Breast epithelium (tissue), 4 donors: ENCODE data around the gene CACFD1. TPM values are rescaled to one million over a fixed set of nuclear protein-coding genes. Genes with fewer than 3 reads are reported as not detected.

Experiments used
- DNase-seq, 2 donors: peaks; one replicate each; pipeline ENCODE4 v3.0.0-alpha.2; 2019; ENCODE audit warnings: low spot score in 2 of 2
- H3K27ac ChIP-seq, 2 donors: fragments of 200-600 bp; sonication (generic) in 1 of 2; one replicate each; pipeline ENCODE4 v1.5.1; 2016 to 2019; ENCODE audit warnings: mild to moderate bottlenecking in 1 of 2
- H3K27me3 ChIP-seq, 2 donors: fragments of 200-600 bp; sonication (generic) in 1 of 2; one replicate each; pipeline versions ENCODE4 v1.5.1 to v1.6.0; 2017 to 2019; ENCODE audit warnings: control low read depth in 1 of 2, mild to moderate bottlenecking in 1 of 2
- H3K36me3 ChIP-seq: fragments of 200-600 bp; one replicate; pipeline ENCODE4 v1.5.1; 2019
- H3K4me1 ChIP-seq, 2 donors: fragments of 200-600 bp; sonication (generic); one replicate each; pipeline ENCODE4 v1.5.1; 2016 to 2019; ENCODE audit warnings: control low read depth in 1 of 2
- H3K4me3 ChIP-seq, 3 donors: fragments of 200-600 bp; sonication (generic); 1 replicate in 2 of 3; 2 replicates in 1 of 3; pipeline ENCODE4 v1.5.1; 2016 to 2019; ENCODE audit warnings: mild to moderate bottlenecking in 3 of 3, moderate library complexity in 2 of 3
- H3K9me3 ChIP-seq, 2 donors: fragments of 200-600 bp; sonication (generic) in 1 of 2; one replicate each; pipeline ENCODE4 v1.5.1; 2016 to 2019; ENCODE audit warnings: control low read depth in 1 of 2
- CTCF ChIP-seq, 3 donors: fragments of 450-650 bp; IDR thresholded peaks; one replicate each; pipeline ENCODE4 v1.5.1; 2016 to 2017; ENCODE audit warnings: antibody characterized with exemption in 3 of 3, mild to moderate bottlenecking in 3 of 3, moderate library complexity in 3 of 3
- POLR2A ChIP-seq: fragments of 450-650 bp; IDR thresholded peaks from one replicate; pipeline ENCODE4 v1.6.1; 2016; ENCODE audit warnings: antibody characterized with exemption, mild to moderate bottlenecking, moderate library complexity
- POLR2AphosphoS5 ChIP-seq, 3 donors: sonication (generic); formaldehyde crosslinking; IDR thresholded peaks; one replicate each; pipeline ENCODE4 v1.6.1; 2017; ENCODE audit warnings: antibody characterized with exemption in 3 of 3
- intact Hi-C: fragments of 100-400 bp; cut with DNase I; formaldehyde crosslinking; loops from one replicate; pipeline ENCODE4 v1.15.1; 2023; ENCODE audit warnings: low total_unique reads
- total RNA-seq, 3 donors: library from RNA; depleted of rRNA; stranded (reverse); fragments of >200 nt; gene quantifications; one replicate each; pipeline ENCODE4 v1.1.0, GENCODE V29; 2016

Gene CACFD1
- total RNA-seq, 3 donors from 2014 or later, result 5.0 to 19.5 (median 13.4) TPM

- H3K9me3 ChIP-seq, result no peaks in the 10 kb centered on the region
- peaks cover 0 to 13% of the 10 kb centered on the region in 2 donors for H3K27me3 ChIP-seq
- H3K4me3 ChIP-seq, result no peak overlapping the region
- no peaks in the 10 kb centered on the region for H3K36me3 ChIP-seq
- no peak for DNase-seq
- intact Hi-C loops, result loop anchor here (10.0 kb wide), 1 partner anchor 83 kb away; no protein-coding TSS in a partner anchor
- H3K27ac ChIP-seq, result peak overlapping the region in 1 of 2 donors; percentile 55
- H3K4me1 ChIP-seq, result no peaks in the 10 kb centered on the region
- TF ChIP-seq POLR2A (no peak), CTCF (IDR thresholded peaks at IDR 0.05) (no peak), POLR2AphosphoS5 (IDR thresholded peaks at IDR 0.05) (no peak)
Measured at GRCh38 chr9:133487331-133487725, 27.6 kb downstream of the CACFD1 start.

GRCh38 chr9:133488686-133489252 lies 29.0 kb downstream of the CACFD1 start:
- DNase-seq, result no peak
- H3K27ac ChIP-seq, result no peak overlapping the region
- intact Hi-C loops, result loop anchor here (10.0 kb wide), 1 partner anchor 84 kb away; no protein-coding TSS in a partner anchor
- H3K4me3 ChIP-seq, result no peak overlapping the region
- H3K9me3 ChIP-seq, result no peaks in the 10 kb centered on the region
- no peaks in the 10 kb centered on the region for H3K4me1 ChIP-seq
- no peaks in the 10 kb centered on the region for H3K36me3 ChIP-seq
- peaks cover 0 to 12% of the 10 kb centered on the region in 2 donors for H3K27me3 ChIP-seq
- TF ChIP-seq POLR2AphosphoS5 (IDR thresholded peaks at IDR 0.05) (no peak), POLR2A (no peak), CTCF (IDR thresholded peaks at IDR 0.05) (no peak)

GRCh38 chr9:133489253-133490190 lies 29.7 kb downstream of the CACFD1 start:
- Histone ChIP-seq H3K27ac (no peak overlapping the region), H3K9me3 (no peaks in the 10 kb centered on the region), H3K4me1 (no peaks in the 10 kb centered on the region), H3K4me3 (no peak overlapping the region), H3K36me3 (no peaks in the 10 kb centered on the region), H3K27me3 (peaks cover 0 to 12% of the 10 kb centered on the region in 2 donors)
- TF ChIP-seq CTCF (IDR thresholded peaks at IDR 0.05) (no peak), POLR2AphosphoS5 (IDR thresholded peaks at IDR 0.05) (no peak), POLR2A (no peak)
- intact Hi-C loops, result loop anchor here (10.0 kb wide), 1 partner anchor 85 kb away; no protein-coding TSS in a partner anchor
- no peak for DNase-seq

GRCh38 chr9:133490201-133490681 lies 30.5 kb downstream of the CACFD1 start:
- no peak overlapping the region for H3K27ac ChIP-seq
- TF ChIP-seq POLR2AphosphoS5 (IDR thresholded peaks at IDR 0.05), result no peak
- TF ChIP-seq CTCF (IDR thresholded peaks at IDR 0.05), result no peak
- TF ChIP-seq POLR2A, result no peak
- no peak overlapping the region for H3K4me3 ChIP-seq
- H3K4me1 ChIP-seq, result no peaks in the 10 kb centered on the region
- H3K9me3 ChIP-seq, result no peaks in the 10 kb centered on the region
- no peaks in the 10 kb centered on the region for H3K36me3 ChIP-seq
- H3K27me3 ChIP-seq, result peaks cover 0 to 12% of the 10 kb centered on the region in 2 donors
- intact Hi-C loops, result no loop called here
- no peak for DNase-seq
